IMR-90 (cell line): Measurements from ENCODE around the gene TGM2. TPM values are rescaled to one million over a fixed set of nuclear protein-coding genes. Genes with fewer than 3 reads are reported as not detected.
A peak's percentile ranks its signal among the peaks of the same experiment; 100 is the strongest.

Source experiments
- ATAC-seq: fragments of 200-7000 bp; cut with Tn5 transposase; 2 replicates; pipeline ENCODE4 v1.9.1; 2020; ENCODE audit warnings: low read depth, mild to moderate bottlenecking, moderate library complexity
- BruUV-seq: library from RNA; stranded (reverse); fragments of 400-500 nt; replicated peaks from 2 replicates; lab custom pipeline; 2021; lab: Mats Ljungman, UMichigan
- CTCF ChIA-PET: fragments of 300-600 bp; formaldehyde crosslinking; extraction: SDS; loops from one replicate; lab custom pipeline; 2021; ENCODE audit warnings: antibody characterized with exemption; lab: Yijun Ruan, JAX
- POLR2A ChIA-PET: fragments of 300-600 bp; sonication (Branson Sonifier 250); formaldehyde crosslinking; loops from one replicate; lab custom pipeline; 2022; ENCODE audit warnings: antibody characterized with exemption; ENCODE audit not compliant: unreplicated experiment; lab: Charles Lee
- DNase-seq: peaks from one replicate; pipeline ENCODE4 v3.0.0; 2013
- H2AFZ ChIP-seq: replicated peaks from 2 replicates; pipeline ENCODE3; 2013; ENCODE audit warnings: low read length, mild to moderate bottlenecking; ENCODE audit not compliant: poor library complexity
- H2AK5ac ChIP-seq: 2 replicates; pipeline ENCODE4 v1.6.1; 2013; ENCODE audit warnings: low read depth, low read length, inconsistent platforms
- H2AK9ac ChIP-seq: replicated peaks from 2 replicates; pipeline ENCODE3; 2013; ENCODE audit warnings: mild to moderate bottlenecking, low read depth, low read length, moderate library complexity; ENCODE audit not compliant: poor library complexity
- H2BK120ac ChIP-seq: 2 replicates; pipeline ENCODE4 v1.6.1; 2013; ENCODE audit warnings: low read depth, low read length, inconsistent platforms
- H2BK15ac ChIP-seq: 3 replicates; pipeline ENCODE4 v1.6.1; 2013; ENCODE audit warnings: low read depth, low read length, inconsistent platforms
- H2BK20ac ChIP-seq: 2 replicates; pipeline ENCODE4 v1.6.1; 2013; ENCODE audit warnings: low read depth, mild to moderate bottlenecking, inconsistent platforms, low read length, moderate library complexity
- H2BK5ac ChIP-seq: 2 replicates; pipeline ENCODE4 v1.6.1; 2013; ENCODE audit warnings: mild to moderate bottlenecking, low read depth, low read length, inconsistent platforms; ENCODE audit not compliant: poor library complexity, severe bottlenecking
- H3K14ac ChIP-seq: replicated peaks from 2 replicates; pipeline ENCODE4 v1.6.1; 2013; ENCODE audit warnings: low read depth, low read length, inconsistent platforms
- H3K18ac ChIP-seq: 2 replicates; pipeline ENCODE4 v1.6.1; 2013; ENCODE audit warnings: low read depth, low read length, control low read depth
- H3K23ac ChIP-seq: 2 replicates; pipeline ENCODE4 v1.6.1; 2013; ENCODE audit warnings: low read depth, low read length, inconsistent platforms
- H3K27ac ChIP-seq: 2 replicates; pipeline ENCODE4 v1.5.1; 2013; ENCODE audit warnings: mild to moderate bottlenecking, control low read depth, low read length; ENCODE audit not compliant: insufficient read depth
- H3K27me3 ChIP-seq: 2 replicates; pipeline ENCODE4 v1.6.1; 2013; ENCODE audit warnings: low read length; ENCODE audit not compliant: control insufficient read depth, insufficient read depth
- H3K36me3 ChIP-seq: 2 replicates; pipeline ENCODE4 v1.6.1; 2013; ENCODE audit warnings: low read length, mixed read lengths; ENCODE audit not compliant: control insufficient read depth, insufficient read depth
- H3K4ac ChIP-seq: 2 replicates; pipeline ENCODE4 v1.6.1; 2013; ENCODE audit warnings: low read depth, low read length, inconsistent platforms
- H3K4me1 ChIP-seq: 2 replicates; pipeline ENCODE4 v1.6.1; 2013; ENCODE audit warnings: low read length, mixed read lengths; ENCODE audit not compliant: control insufficient read depth, insufficient read depth
- H3K4me2 ChIP-seq: 2 replicates; pipeline ENCODE4 v1.6.1; 2013; ENCODE audit warnings: low read depth, mild to moderate bottlenecking, control low read depth, low read length, moderate library complexity
- H3K4me3 ChIP-seq: 2 replicates; pipeline ENCODE4 v1.5.1; 2013; ENCODE audit warnings: low read depth, mild to moderate bottlenecking, control low read depth, low read length, moderate library complexity; ENCODE audit not compliant: insufficient read depth
- H3K56ac ChIP-seq: 2 replicates; pipeline ENCODE4 v1.6.1; 2013; ENCODE audit warnings: low read length, inconsistent platforms; ENCODE audit not compliant: insufficient read depth; ENCODE audit errors: extremely low read depth
- H3K79me1 ChIP-seq, 2 experiments: 2 replicates each; pipeline ENCODE4 v1.6.1; 2013; ENCODE audit warnings: low read length in 2 of 2, inconsistent platforms in 1 of 2, low read depth in 1 of 2
- H3K9ac ChIP-seq: 2 replicates; pipeline ENCODE4 v1.6.1; 2013; ENCODE audit warnings: low read depth, low read length, control low read depth
- H3K9me1 ChIP-seq: 2 replicates; pipeline ENCODE4 v1.6.1; 2013; ENCODE audit warnings: low read length, inconsistent platforms; ENCODE audit not compliant: insufficient read depth
- H3K9me3 ChIP-seq: 2 replicates; pipeline ENCODE4 v1.6.1; 2013; ENCODE audit warnings: low read length; ENCODE audit not compliant: control insufficient read depth, insufficient read depth
- H4K20me1 ChIP-seq: 2 replicates; pipeline ENCODE4 v1.6.1; 2013; ENCODE audit warnings: low read length, inconsistent platforms; ENCODE audit not compliant: insufficient read depth
- H4K5ac ChIP-seq: 2 replicates; pipeline ENCODE4 v1.6.1; 2013; ENCODE audit warnings: mild to moderate bottlenecking, low read depth, low read length, control low read depth
- H4K8ac ChIP-seq, 2 experiments: 2 replicates each; pipeline ENCODE4 v1.6.1; 2013; ENCODE audit warnings: low read depth in 2 of 2, low read length in 2 of 2, control low read depth in 1 of 2, inconsistent platforms in 1 of 2
- H4K91ac ChIP-seq: 2 replicates; pipeline ENCODE4 v1.6.1; 2013; ENCODE audit warnings: low read depth, low read length, inconsistent platforms; ENCODE audit not compliant: insufficient read depth
- MXI1 ChIP-seq: IDR thresholded peaks from 2 replicates; pipeline ENCODE4 v1.6.1; 2012; ENCODE audit warnings: low read depth, mild to moderate bottlenecking, low read length, moderate library complexity, borderline replicate concordance
- RAD21 ChIP-seq: IDR thresholded peaks from 2 replicates; pipeline ENCODE4 v1.6.1; 2012; ENCODE audit warnings: low read length, improper control_type of control experiment
- RFX5 ChIP-seq: IDR thresholded peaks from 2 replicates; pipeline ENCODE4 v1.8.0; 2012; ENCODE audit warnings: low read depth, mild to moderate bottlenecking, low read length, moderate library complexity
- SMC3 ChIP-seq: fragments of 150-350 bp; IDR thresholded peaks from 2 replicates; pipeline ENCODE4 v1.6.1; 2016; ENCODE audit warnings: low read depth, mild to moderate bottlenecking, antibody characterized with exemption, low read length, moderate library complexity
- WGBS, 2 experiments: methylation state at CpG; one replicate each; pipeline versions ENCODE4 v1.1.5 to v1.1.7; 2013; ENCODE audit warnings: missing lambda C conversion rate in 2 of 2; ENCODE audit not compliant: insufficient read length in 1 of 2; ENCODE audit errors: extremely low coverage in 2 of 2; 5-methylcytosine and 5-hydroxymethylcytosine counted together
- dilution Hi-C: fragments of 300-500 bp; cut with HindIII; formaldehyde crosslinking; loops from one replicate; pipeline ENCODE4 v1.14.3; 2018; ENCODE audit warnings: low sequenced_read_pairs; ENCODE audit not compliant: unreplicated experiment
- in situ Hi-C: fragments of 300-500 bp; cut with MboI; formaldehyde crosslinking; loops from 3 replicates; pipeline ENCODE4 v1.14.3; 2019; ENCODE audit warnings: low sequenced_read_pairs, inconsistent platforms, mixed read lengths
- intact Hi-C: fragments of 100-400 bp; cut with micrococcal nuclease; formaldehyde crosslinking; loops from 2 replicates; pipeline ENCODE4 v1.10.0; 2022
- polyA plus RNA-seq, 3 experiments: library from polyadenylated mRNA; depleted of rRNA; stranded (reverse); fragments of >200 nt; gene quantifications; 2 replicates each; pipeline ENCODE4 v1.2.3, GENCODE V29; 2012; ENCODE audit warnings: low replicate concordance in 1 of 3
- total RNA-seq: library from RNA; depleted of rRNA; stranded (reverse); fragments of >200 nt; gene quantifications from 2 replicates; pipeline ENCODE4 v1.2.3, GENCODE V29; 2012

TGM2 gene
- total and polyA plus RNA-seq, 2 of the 4 experiments (the other 2 are of a cell fraction): 239 to 268 TPM

GRCh38 chr20:38165966-38166702 is 1.1 kb upstream of the TGM2 start (continued):
- TF ChIP-seq SMC3: no peak
- no peak for TF ChIP-seq RFX5

- ATAC-seq (no peak), DNase-seq (no peak)
- Histone ChIP-seq H2BK15ac (peak overlapping the region; percentile 98; the same call in 2 of the 3 replicates), H2BK120ac (peak overlapping the region; percentile 71), H2AFZ (peak overlapping the region; percentile 91), H3K27me3 (no peaks in the 10 kb centered on the region), H2BK20ac (peak overlapping the region; percentile 63), H4K8ac (peak overlapping the region; percentile 28 to 73; a peak in 2 of 4 replicates), H3K9ac (peak overlapping the region; percentile 64), H3K4me2 (peak overlapping the region; percentile 96), H3K23ac (peak overlapping the region; percentile 67), H3K4me1 (peaks cover 43% of the 10 kb centered on the region), H3K4me3 (peak overlapping the region; percentile 50), H3K27ac (peak overlapping the region; percentile 34), H3K14ac (peak overlapping the region; percentile 98), H3K4ac (peak overlapping the region; percentile 92), H4K5ac (peak overlapping the region; percentile 21), H4K91ac (peak overlapping the region; percentile 57; the same call in 1 of the 2 replicates), H3K79me1 (peaks cover 24 to 61% of the 10 kb centered on the region in 2 experiments), H2AK5ac (peak overlapping the region; percentile 99), H2AK9ac (peak overlapping the region; percentile 95), H3K36me3 (peaks cover 15% of the 10 kb centered on the region), H2BK5ac (peak overlapping the region; percentile 52), H3K56ac (no peak overlapping the region), H3K18ac (peak overlapping the region; percentile 31), H3K9me3 (no peaks in the 10 kb centered on the region), H3K9me1 (peaks cover 27% of the 10 kb centered on the region), H4K20me1 (no peaks in the 10 kb centered on the region; the same call in 1 of the 2 replicates)
- in situ Hi-C loops: loop anchor here (5.0 kb wide), 2 partner anchors 53 to 87 kb away; no protein-coding TSS in a partner anchor
- WGBS, 2 experiments: 80% methylated on average over 3 of the region's 14 CpGs; no CpG with 5 or more reads in 1 of the 2 experiments
- POLR2A ChIA-PET: interaction anchor here (0.6 kb wide), 1 partner anchor 71 kb away, joined by 7 read pairs; no protein-coding TSS in a partner anchor
- dilution Hi-C loops: no loop called here
- CTCF ChIA-PET: interaction anchor here (0.9 to 2.4 kb wide), 4 partner anchors 41 to 93 kb away, joined by 3 to 9 read pairs (median 4); no protein-coding TSS in a partner anchor
- no peak for TF ChIP-seq MXI1
- TF ChIP-seq RAD21: no peak
- intact Hi-C loops: loop anchor here (1.0 kb wide), 2 partner anchors 91 to 107 kb away; no protein-coding TSS in a partner anchor
- BruUV-seq: no TSS peak
Observed at GRCh38 chr20:38164624-38165088, 414 bp downstream of the TGM2 start.
